IMR-90 (cell line): Measurements from ENCODE around the gene STOM. TPM values are rescaled to one million over a fixed set of nuclear protein-coding genes. Genes with fewer than 3 reads are reported as not detected.

Source experiments
- CHD1 ChIP-seq: IDR thresholded peaks from 2 replicates; pipeline ENCODE4 v1.6.1; 2012; ENCODE audit warnings: low read depth, low read length, improper control_type of control experiment
- MAFK ChIP-seq: IDR thresholded peaks from 2 replicates; pipeline ENCODE4 v1.6.1; 2012; ENCODE audit warnings: low read depth, low read length, improper control_type of control experiment
- RFX5 ChIP-seq: IDR thresholded peaks from 2 replicates; pipeline ENCODE4 v1.8.0; 2012; ENCODE audit warnings: low read depth, mild to moderate bottlenecking, low read length, moderate library complexity
- USF2 ChIP-seq: fragments of 150-350 bp; IDR thresholded peaks from 2 replicates; pipeline ENCODE4 v1.6.1; 2017; ENCODE audit warnings: mild to moderate bottlenecking, antibody characterized with exemption, low read length, low read depth
- polyA plus RNA-seq, 3 experiments: library from polyadenylated mRNA; depleted of rRNA; stranded (reverse); fragments of >200 nt; gene quantifications; 2 replicates each; pipeline ENCODE4 v1.2.3, GENCODE V29; 2012; ENCODE audit warnings: low replicate concordance in 1 of 3
- total RNA-seq: library from RNA; depleted of rRNA; stranded (reverse); fragments of >200 nt; gene quantifications from 2 replicates; pipeline ENCODE4 v1.2.3, GENCODE V29; 2012

STOM gene
- total and polyA plus RNA-seq, 2 of the 4 experiments (the other 2 are of a cell fraction) = 78.4 to 84.8 TPM

DNA sequence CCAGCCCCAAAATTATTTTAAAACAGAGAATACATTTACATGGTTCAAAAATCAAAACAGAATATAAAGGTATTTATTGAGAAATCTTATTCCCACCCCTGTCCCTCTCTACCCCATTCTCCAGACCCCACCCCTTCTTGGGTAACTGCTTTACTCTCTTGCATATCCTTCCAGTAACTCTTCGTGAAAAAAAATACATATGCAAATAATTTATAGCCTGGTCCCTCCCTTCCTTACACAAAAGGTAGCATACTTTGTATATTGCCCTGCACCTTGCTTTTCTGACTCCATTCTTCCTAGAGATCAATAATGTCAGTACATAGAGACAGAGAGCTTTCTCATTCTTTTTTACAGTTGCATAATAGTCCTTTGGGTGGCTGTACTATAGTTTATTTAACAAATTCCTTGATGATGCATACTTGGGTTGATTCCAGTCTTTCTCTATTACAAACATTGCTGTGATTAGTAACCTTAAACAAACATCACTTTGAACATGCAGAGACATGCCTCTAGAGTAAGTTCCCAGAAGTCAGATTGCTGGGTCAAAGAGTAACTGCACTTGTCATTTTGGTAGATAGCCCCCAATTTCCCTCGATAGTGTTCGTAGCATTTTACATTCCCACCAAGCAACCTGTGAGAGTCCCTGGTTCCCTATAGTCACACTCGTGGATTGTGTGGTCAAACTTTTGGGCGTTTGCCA is 47.9 kb downstream of the STOM start (continued):
- TF ChIP-seq USF2 (peak; percentile 20; the same call in 1 of the 2 replicates), MAFK (no peak), CHD1 (no peak), RFX5 (no peak)
